ENCODE measurements around the gene PIP4K2C.

- TF ChIP-seq CTCF (IDR thresholded peaks at IDR 0.05 in 2 of 3, conservative IDR thresholded peaks at IDR 0.05 in 1 of 3; ENCODE audit: control insufficient read depth in 2 of 3, extremely low read depth in 1 of 3, insufficient read depth in 1 of 3, low read depth in 3 of 3, low read length in 3 of 3) (no peak), PAX5 (IDR thresholded peaks at IDR 0.05; ENCODE audit: borderline replicate concordance, low read depth, low read length) (no peak), MYC (IDR thresholded peaks at IDR 0.05; ENCODE audit: insufficient read depth, insufficient read length, insufficient replicate concordance, low read length, severe bottlenecking) (no peak), CBFB (IDR thresholded peaks at IDR 0.05; ENCODE audit: low read depth) (no peak), BCL3 (IDR thresholded peaks at IDR 0.05; ENCODE audit: borderline replicate concordance, insufficient read depth, low read depth, low read length, poor library complexity, severe bottlenecking) (no peak), TAF1 (IDR thresholded peaks at IDR 0.05; ENCODE audit: borderline replicate concordance, low read depth, low read length) (no peak)
Observed at GRCh38 chr12:57543581-57543980, 47.4 kb upstream of the PIP4K2C start.
